ENCODE measurements around the gene PTPRF. TPM values are rescaled to one million over a fixed set of nuclear protein-coding genes. Genes with fewer than 3 reads are reported as not detected.

The PTPRF gene
- total RNA-seq, 1 donor from 2014 or later: not detected

GRCh38 chr1:43534256-43534655 lies 3.6 kb downstream of the PTPRF start:
- TF ChIP-seq, protein P1, sequence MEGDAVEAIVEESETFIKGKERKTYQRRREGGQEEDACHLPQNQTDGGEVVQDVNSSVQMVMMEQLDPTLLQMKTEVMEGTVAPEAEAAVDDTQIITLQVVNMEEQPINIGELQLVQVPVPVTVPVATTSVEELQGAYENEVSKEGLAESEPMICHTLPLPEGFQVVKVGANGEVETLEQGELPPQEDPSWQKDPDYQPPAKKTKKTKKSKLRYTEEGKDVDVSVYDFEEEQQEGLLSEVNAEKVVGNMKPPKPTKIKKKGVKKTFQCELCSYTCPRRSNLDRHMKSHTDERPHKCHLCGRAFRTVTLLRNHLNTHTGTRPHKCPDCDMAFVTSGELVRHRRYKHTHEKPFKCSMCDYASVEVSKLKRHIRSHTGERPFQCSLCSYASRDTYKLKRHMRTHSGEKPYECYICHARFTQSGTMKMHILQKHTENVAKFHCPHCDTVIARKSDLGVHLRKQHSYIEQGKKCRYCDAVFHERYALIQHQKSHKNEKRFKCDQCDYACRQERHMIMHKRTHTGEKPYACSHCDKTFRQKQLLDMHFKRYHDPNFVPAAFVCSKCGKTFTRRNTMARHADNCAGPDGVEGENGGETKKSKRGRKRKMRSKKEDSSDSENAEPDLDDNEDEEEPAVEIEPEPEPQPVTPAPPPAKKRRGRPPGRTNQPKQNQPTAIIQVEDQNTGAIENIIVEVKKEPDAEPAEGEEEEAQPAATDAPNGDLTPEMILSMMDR (IDR thresholded peaks at IDR 0.05): no peak
- intact Hi-C loops (cut with micrococcal nuclease): no loop called here
- Mint-ChIP-seq H3K4me1 (peaks cover 10% of the 10 kb centered on the region), H3K27me3 (peaks cover 29% of the 10 kb centered on the region), H3K4me3 (no peak overlapping the region), H3K36me3 (ENCODE audit: low read depth) (peaks cover 2% of the 10 kb centered on the region), H3K9me3 (no peaks in the 10 kb centered on the region), H3K27ac (no peak overlapping the region)
- CTCF ChIA-PET: no interaction called here
- no peak for DNase-seq
- POLR2A ChIA-PET: no interaction called here
- no peak for ATAC-seq (ENCODE audit: low read depth)

- Mint-ChIP-seq H3K4me1 (peaks cover 5% of the 10 kb centered on the region), H3K9me3 (no peaks in the 10 kb centered on the region), H3K4me3 (no peak overlapping the region), H3K36me3 (ENCODE audit: low read depth) (peaks cover 2% of the 10 kb centered on the region), H3K27ac (no peak overlapping the region), H3K27me3 (peaks cover 18% of the 10 kb centered on the region)
- TF ChIP-seq, protein P1 (IDR thresholded peaks at IDR 0.05): no peak
- intact Hi-C loops (cut with micrococcal nuclease): no loop called here
- DNase-seq: no peak
- ChIA-PET CTCF (interaction anchor here (1.2 kb wide), 1 partner anchor 9 kb away, joined by 3 read pairs; no protein-coding TSS in a partner anchor), POLR2A (no interaction called here)
- ATAC-seq (ENCODE audit: low read depth): no peak
Observed at GRCh38 chr1:43536196-43536863, 5.6 kb downstream of the PTPRF start.

DNA sequence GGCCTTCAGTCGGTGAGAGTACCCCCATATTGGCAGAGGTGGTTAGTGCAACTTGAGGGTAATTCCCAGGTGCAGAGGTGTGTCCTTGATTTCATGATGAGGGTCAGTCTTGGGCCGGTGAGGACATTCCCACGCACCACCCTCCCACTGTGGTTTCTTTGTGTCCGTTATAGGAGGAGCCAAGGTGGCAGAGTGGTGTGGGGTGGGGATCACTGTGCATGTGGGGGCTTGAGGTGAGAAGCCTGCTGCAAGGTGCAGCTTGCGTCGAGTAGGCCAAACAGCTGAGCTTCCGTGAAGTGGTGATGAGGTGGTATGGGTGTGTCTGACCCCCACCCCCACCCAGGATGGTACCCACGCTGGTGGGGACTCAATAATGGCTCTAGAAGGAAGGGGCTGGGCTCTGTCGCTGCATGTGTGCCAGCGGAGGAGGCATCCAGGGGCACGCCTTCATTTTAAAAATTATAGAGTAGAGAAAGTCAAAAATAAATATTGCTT lies 6.2 kb downstream of the PTPRF start:
- intact Hi-C loops (cut with micrococcal nuclease): no loop called here
- ChIA-PET CTCF (interaction anchor here (1.2 kb wide), 1 partner anchor 9 kb away, joined by 3 read pairs; no protein-coding TSS in a partner anchor), POLR2A (no interaction called here)
- peaks cover 16% of the 10 kb centered on the region for H3K27me3 Mint-ChIP-seq
- DNase-seq (no peak), ATAC-seq (ENCODE audit: low read depth) (no peak)
- TF ChIP-seq, protein P1 (IDR thresholded peaks at IDR 0.05): no peak
- no peak overlapping the region for H3K27ac Mint-ChIP-seq
- H3K4me3 Mint-ChIP-seq: no peak overlapping the region
- peaks cover 2% of the 10 kb centered on the region for H3K4me1 Mint-ChIP-seq
- no peaks in the 10 kb centered on the region for H3K9me3 Mint-ChIP-seq
- no peaks in the 10 kb centered on the region for H3K36me3 Mint-ChIP-seq (ENCODE audit: low read depth)

DNA sequence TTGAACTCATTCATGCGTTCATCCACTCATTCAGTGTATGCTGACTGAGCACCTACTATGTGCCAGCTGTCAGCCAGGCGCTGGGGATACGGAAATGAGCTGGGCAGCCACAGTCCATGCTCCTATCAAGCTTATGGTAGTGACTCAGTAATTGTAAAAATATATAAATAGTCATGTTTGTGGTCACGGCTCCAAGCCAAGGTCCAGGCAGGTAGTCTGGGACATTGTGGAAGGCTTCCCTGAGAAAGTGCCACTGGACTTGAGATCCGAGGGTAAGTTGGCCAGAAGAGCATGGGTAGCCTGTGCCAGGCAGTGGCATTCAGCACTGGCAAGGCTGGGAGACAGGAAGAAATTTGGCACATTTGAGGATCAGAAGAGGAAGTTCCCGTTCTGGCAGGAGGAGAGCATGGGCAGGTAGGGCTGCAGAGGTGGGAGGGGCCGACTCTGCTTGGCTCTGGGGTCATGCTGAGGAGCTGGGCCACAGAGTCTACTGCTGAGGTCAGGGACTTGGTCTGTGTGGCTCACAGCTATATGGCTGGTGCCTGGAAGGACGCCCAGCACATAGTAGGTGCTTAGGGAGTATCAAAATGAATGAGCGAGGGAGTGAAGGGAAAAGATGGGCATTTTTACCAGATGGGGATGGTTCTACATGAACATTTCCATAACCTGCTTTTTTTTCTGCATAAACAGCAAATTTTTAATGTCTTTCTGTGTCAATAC lies 6.9 kb downstream of the PTPRF start:
- DNase-seq (no peak), ATAC-seq (ENCODE audit: low read depth) (no peak)
- Mint-ChIP-seq H3K9me3 (no peaks in the 10 kb centered on the region), H3K36me3 (ENCODE audit: low read depth) (no peaks in the 10 kb centered on the region), H3K27ac (no peak overlapping the region), H3K27me3 (peaks cover 10% of the 10 kb centered on the region), H3K4me3 (no peak overlapping the region), H3K4me1 (no peaks in the 10 kb centered on the region)
- CTCF ChIA-PET: no interaction called here
- intact Hi-C loops (cut with micrococcal nuclease): no loop called here
- POLR2A ChIA-PET: no interaction called here
- TF ChIP-seq, protein P1 (IDR thresholded peaks at IDR 0.05): no peak

- POLR2A ChIA-PET: no interaction called here
- intact Hi-C loops (cut with micrococcal nuclease): no loop called here
- CTCF ChIA-PET: no interaction called here
- Mint-ChIP-seq H3K27ac (no peak overlapping the region), H3K27me3 (peaks cover 5% of the 10 kb centered on the region), H3K4me3 (no peak overlapping the region), H3K9me3 (no peaks in the 10 kb centered on the region), H3K36me3 (ENCODE audit: low read depth) (no peaks in the 10 kb centered on the region), H3K4me1 (no peaks in the 10 kb centered on the region)
- TF ChIP-seq, protein P1 (IDR thresholded peaks at IDR 0.05): no peak
- no peak for DNase-seq
- ATAC-seq (ENCODE audit: low read depth): no peak
Observed at GRCh38 chr1:43538143-43538487, 7.4 kb downstream of the PTPRF start.
